Adrenal gland (tissue), 12 donors: ENCODE data around the gene NR2F6. TPM values are rescaled to one million over a fixed set of nuclear protein-coding genes. Genes with fewer than 3 reads are reported as not detected.
A peak's percentile ranks its signal among the peaks of the same experiment; 100 is the strongest.

Experiments used
- DNase-seq, 7 donors: peaks; one replicate each; pipeline ENCODE4 v3.0.0-alpha.2; 2019 to 2020
- H3K27ac ChIP-seq, 5 donors: fragments of 200-600 bp; sonication (generic) in 4 of 5; 1 replicate in 3 of 5; 2 replicates in 2 of 5; pipeline versions ENCODE4 v1.5.1 to v1.8.0; 2016 to 2020; ENCODE audit warnings: mild to moderate bottlenecking in 1 of 5
- H3K27me3 ChIP-seq: fragments of 200-600 bp; 2 replicates; pipeline ENCODE4 v1.8.0; 2021
- H3K36me3 ChIP-seq, 2 donors: fragments of 200-600 bp; replicated peaks in 1 of 2; 1 replicate in 1 of 2; 2 replicates in 1 of 2; pipeline versions ENCODE4 v1.5.1 to v1.8.0; 2018 to 2022
- H3K4me1 ChIP-seq, 2 donors: fragments of 200-600 bp; replicated peaks in 1 of 2; 1 replicate in 1 of 2; 2 replicates in 1 of 2; pipeline versions ENCODE4 v1.5.1 to v1.8.0; 2018 to 2021
- H3K4me3 ChIP-seq, 4 donors: fragments of 200-600 bp; sonication (generic) in 3 of 4; one replicate each; pipeline ENCODE4 v1.5.1; 2016 to 2018
- H3K9me3 ChIP-seq, 3 donors: fragments of 200-600 bp; sonication (generic) in 1 of 3; replicated peaks in 1 of 3; 1 replicate in 2 of 3; 2 replicates in 1 of 3; pipeline versions ENCODE4 v1.5.1 to v1.8.0; 2016 to 2021
- CTCF ChIP-seq, 6 experiments: fragments of 450-650 bp in 4 of 6; fragments of 200-600 bp in 2 of 6; sonication (generic) in 1 of 6; IDR thresholded peaks; 1 replicate in 5 of 6; 2 replicates in 1 of 6; pipeline versions ENCODE4 v1.5.1 to v1.8.0; 2016 to 2021; ENCODE audit warnings: antibody characterized with exemption in 6 of 6, mild to moderate bottlenecking in 2 of 6, moderate library complexity in 1 of 6
- POLR2A ChIP-seq, 2 donors: fragments of 450-650 bp; IDR thresholded peaks; one replicate each; pipeline ENCODE4 v1.6.1; 2017; ENCODE audit warnings: antibody characterized with exemption in 2 of 2, mild to moderate bottlenecking in 2 of 2, moderate library complexity in 1 of 2
- WGBS, 4 donors: extraction: QIAGEN DNeasy Blood & Tissue Kit in 2 of 4; methylation state at CpG; one replicate each; pipeline versions ENCODE4 v1.1.5 to v1.1.7; 2013 to 2017; 5-methylcytosine and 5-hydroxymethylcytosine counted together
- intact Hi-C, 2 donors: fragments of 100-400 bp; cut with DNase I; formaldehyde crosslinking; loops; one replicate each; pipeline versions ENCODE4 v1.14.1 to v1.15.0; 2022 to 2023
- polyA plus RNA-seq, 3 donors: library from polyadenylated mRNA; stranded (reverse); fragments of 200-250 nt in 2 of 3; fragments of 350-450 nt in 1 of 3; fragmentation: Illumina TruSeq in 1 of 3; extraction: RNeasy Lipid Tissue Mini Kit (QIAGEN cat#74804) in 1 of 3; gene quantifications; one replicate each; pipeline ENCODE4 v1.2.3, GENCODE V29; 2013 to 2014
- total RNA-seq, 9 donors: library from RNA; depleted of rRNA in 4 of 9; stranded (reverse); fragments of >200 nt in 4 of 9; fragments of 120-200 nt in 1 of 9; fragmentation: NEBNext Ultra II Directional in 1 of 9; extraction: Animal tissue kit (Norgen Biotek cat#: 25700) in 1 of 9; gene quantifications; one replicate each; pipeline versions ENCODE4 v1.1.0 to v1.2.4, GENCODE V29; 2013 to 2023
- donor health status: healthy with polysubstance abuse.
- donor health status: Bipolar disorder and iron deficiency.
- donor health status: DM: yes; HTN: yes; CAD: no.
- donor health status: DM: no; HTN: no; CAD: no.
- donor health status: DM: no; HTN: no; CAD: no.
- donor health status: DM: yes; HTN: yes; CAD: no.

The NR2F6 gene
- total and polyA plus RNA-seq, 12 donors, result 6.6 to 140 (median 39.8) TPM

GRCh38 chr19:17292301-17293074 lies 46.8 kb upstream of the NR2F6 start:
- WGBS, 4 donors, result 1 to 17% (median 6%) methylated on average over 10 to 46 of the region's 46 CpGs
- DNase-seq, result peak; percentile 67 to 85 (median 76)
- Histone ChIP-seq H3K4me1 (peaks cover 7 to 24% of the 10 kb centered on the region in 2 donors), H3K36me3 (peaks cover 0 to 7% of the 10 kb centered on the region in 2 donors), H3K27ac (peak overlapping the region in 4 of 5 donors; percentile 3 to 84 (median 49)), H3K27me3 (no peaks in the 10 kb centered on the region), H3K4me3 (peak overlapping the region in 2 of 4 donors; percentile 10 to 54), H3K9me3 (no peaks in the 10 kb centered on the region)
- intact Hi-C loops, result loop anchor here in 1 of 2 donors (10.0 kb wide), 1 partner anchor 92 kb away; no protein-coding TSS in a partner anchor
- TF ChIP-seq CTCF (IDR thresholded peaks at IDR 0.05), result peak; percentile 13 to 89 (median 67)
- no peak for TF ChIP-seq POLR2A (IDR thresholded peaks at IDR 0.05)

GRCh38 chr19:17289489-17289888 lies 43.8 kb upstream of the NR2F6 start:
- Histone ChIP-seq H3K9me3 (no peaks in the 10 kb centered on the region), H3K27me3 (no peaks in the 10 kb centered on the region), H3K36me3 (peaks cover 0 to 5% of the 10 kb centered on the region in 2 donors), H3K4me3 (no peak overlapping the region), H3K4me1 (peaks cover 0 to 16% of the 10 kb centered on the region in 2 donors), H3K27ac (no peak overlapping the region)
- TF ChIP-seq CTCF (IDR thresholded peaks at IDR 0.05), result peak in 1 of 6 experiments; percentile 14
- TF ChIP-seq POLR2A (IDR thresholded peaks at IDR 0.05), result no peak
- intact Hi-C loops, result loop anchor here (10.0 kb wide), 2 partner anchors 85 to 515 kb away; no protein-coding TSS in a partner anchor
- peak; percentile 61 to 88 (median 85) for DNase-seq
- WGBS, 4 donors, result 4 to 13% (median 11%) methylated on average over 13 to 22 of the region's 22 CpGs

GRCh38 chr19:17286752-17287151 lies 41.0 kb upstream of the NR2F6 start:
- Histone ChIP-seq H3K27ac (no peak overlapping the region), H3K4me3 (no peak overlapping the region), H3K9me3 (no peaks in the 10 kb centered on the region), H3K4me1 (peaks cover 9 to 16% of the 10 kb centered on the region in 2 donors), H3K27me3 (no peaks in the 10 kb centered on the region), H3K36me3 (no peaks in the 10 kb centered on the region)
- no peak for DNase-seq
- no peak for TF ChIP-seq POLR2A (IDR thresholded peaks at IDR 0.05)
- TF ChIP-seq CTCF (IDR thresholded peaks at IDR 0.05), result no peak
- WGBS, 4 donors, result 79 to 90% (median 82%) methylated on average over 9 of the region's 9 CpGs
- intact Hi-C loops, result loop anchor here (10.0 kb wide), 2 partner anchors 82 to 512 kb away; no protein-coding TSS in a partner anchor

- DNase-seq, result no peak
- WGBS, 4 donors, result 87 to 91% (median 90%) methylated on average over 3 to 11 of the region's 11 CpGs
- Histone ChIP-seq H3K27me3 (peaks cover 4% of the 10 kb centered on the region), H3K9me3 (no peaks in the 10 kb centered on the region), H3K4me3 (no peak overlapping the region), H3K27ac (no peak overlapping the region), H3K36me3 (no peaks in the 10 kb centered on the region), H3K4me1 (peaks cover 10 to 21% of the 10 kb centered on the region in 2 donors)
- TF ChIP-seq POLR2A (IDR thresholded peaks at IDR 0.05) (no peak), CTCF (IDR thresholded peaks at IDR 0.05) (no peak)
- intact Hi-C loops, result loop anchor here (10.0 kb wide), 2 partner anchors 81 to 511 kb away; no protein-coding TSS in a partner anchor
Observed at GRCh38 chr19:17286263-17286662, 40.5 kb upstream of the NR2F6 start.
